Transverse colon (tissue), 4 donors: ENCODE measurements around the gene FAM89A. TPM values are rescaled to one million over a fixed set of nuclear protein-coding genes. Genes with fewer than 3 reads are reported as not detected.
A peak's percentile ranks its signal among the peaks of the same experiment; 100 is the strongest.
"Not testable (repeated sequence)": the region's sequence is repeated elsewhere in the genome, so short reads cannot be mapped to it uniquely, and the experiment has no call there.

Experiments
- DNase-seq: peaks from one replicate; pipeline ENCODE4 v3.0.0-alpha.2; 2019
- H3K27ac ChIP-seq, 4 donors: fragments of 200-600 bp; sonication (generic); 2 replicates each; pipeline ENCODE4 v1.5.1; 2016 to 2018; ENCODE audit warnings: inconsistent platforms in 4 of 4
- H3K27me3 ChIP-seq: fragments of 200-600 bp; sonication (generic); 2 replicates; pipeline ENCODE4 v1.5.1; 2017; ENCODE audit warnings: inconsistent platforms
- H3K36me3 ChIP-seq, 4 donors: fragments of 200-600 bp; sonication (generic); 2 replicates each; pipeline ENCODE4 v1.5.1; 2017 to 2019; ENCODE audit warnings: inconsistent platforms in 4 of 4
- H3K4me1 ChIP-seq, 4 donors: fragments of 200-600 bp; sonication (generic); 2 replicates each; pipeline ENCODE4 v1.5.1; 2017 to 2020; ENCODE audit warnings: inconsistent platforms in 4 of 4
- H3K4me3 ChIP-seq, 4 donors: fragments of 200-600 bp; sonication (generic); 1 replicate in 1 of 4; 2 replicates in 3 of 4; pipeline versions ENCODE4 v1.5.1 to v1.6.1; 2017 to 2019; ENCODE audit warnings: inconsistent platforms in 4 of 4
- H3K9me3 ChIP-seq, 2 donors: fragments of 200-600 bp; sonication (generic); 2 replicates each; pipeline ENCODE4 v1.5.1; 2017 to 2019; ENCODE audit warnings: inconsistent platforms in 2 of 2
- CTCF ChIP-seq, 5 experiments: fragments of 200-600 bp in 3 of 5; fragments of 450-650 bp in 2 of 5; sonication (generic) in 3 of 5; IDR thresholded peaks; 1 replicate in 2 of 5; 2 replicates in 3 of 5; pipeline ENCODE4 v1.5.1; 2016 to 2017; ENCODE audit warnings: antibody characterized with exemption in 5 of 5, inconsistent platforms in 3 of 5, mild to moderate bottlenecking in 2 of 5, moderate library complexity in 1 of 5
- EP300 ChIP-seq: sonication (generic); formaldehyde crosslinking; IDR thresholded peaks from one replicate; pipeline ENCODE4 v1.6.1; 2017; ENCODE audit warnings: antibody characterized with exemption, low read depth
- POLR2A ChIP-seq: fragments of 450-650 bp; IDR thresholded peaks from one replicate; pipeline ENCODE4 v1.6.1; 2016; ENCODE audit warnings: antibody characterized with exemption, mild to moderate bottlenecking, moderate library complexity
- POLR2AphosphoS5 ChIP-seq, 3 donors: sonication (generic); formaldehyde crosslinking; IDR thresholded peaks; one replicate each; pipeline ENCODE4 v1.6.1; 2016; ENCODE audit warnings: antibody characterized with exemption in 3 of 3
- WGBS, 2 donors: methylation state at CpG; one replicate each; pipeline ENCODE4 v1.1.5; 2018; ENCODE audit warnings: low coverage in 1 of 2; 5-methylcytosine and 5-hydroxymethylcytosine counted together
- in situ Hi-C, 4 donors: fragments of 200-750 bp; cut with MboI; loops; one replicate each; pipeline versions ENCODE4 v1.15.0 to v1.15.1; 2017; ENCODE audit warnings: low sequenced_read_pairs in 3 of 4, low pct_ligation_motif_present in 1 of 4, low pct_unique_long_range_greater_than_20kb in 1 of 4
- intact Hi-C: fragments of 100-400 bp; cut with DNase I; formaldehyde crosslinking; loops from one replicate; pipeline ENCODE4 v1.15.1; 2023; ENCODE audit warnings: low total_unique reads
- total RNA-seq, 4 donors: library from RNA; depleted of rRNA; stranded (reverse); fragments of >200 nt; gene quantifications; one replicate each; pipeline ENCODE4 v1.1.0, GENCODE V29; 2016

FAM89A gene
- total RNA-seq, 4 donors from 2014 or later = 3.3 to 10.7 (median 7.8) TPM

DNA sequence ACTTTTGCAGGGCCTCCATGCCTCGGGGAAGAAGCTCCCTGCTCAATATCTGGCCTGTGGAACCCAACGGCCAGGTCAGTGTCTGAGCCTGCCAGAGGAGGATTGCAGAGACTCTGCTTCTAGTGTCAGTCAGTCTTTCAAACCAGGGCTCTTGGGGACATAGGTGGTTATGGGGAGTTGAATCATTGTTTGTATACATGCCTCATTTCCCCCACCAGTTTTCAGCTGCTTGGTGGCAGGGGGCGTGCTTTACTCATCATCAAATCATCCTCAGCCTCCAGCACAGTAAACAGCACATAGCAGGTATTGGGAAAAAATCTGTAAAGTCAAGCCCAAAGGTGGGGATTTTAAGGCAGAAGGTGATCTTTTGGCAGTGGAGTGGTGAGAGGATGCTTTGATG is 17.4 kb upstream of the FAM89A start:
- Histone ChIP-seq H3K27me3 (no peaks in the 10 kb centered on the region), H3K4me3 (no peak overlapping the region), H3K9me3 (no peaks in the 10 kb centered on the region), H3K4me1 (peaks cover 0 to 14% (median 9%) of the 10 kb centered on the region in 4 donors), H3K36me3 (no peaks in the 10 kb centered on the region), H3K27ac (no peak overlapping the region)
- 68 to 100% methylated on average over 1 to 3 of the region's 3 CpGs for WGBS, 2 donors
- in situ Hi-C loops = no loop called here
- no peak for DNase-seq
- no peak for TF ChIP-seq POLR2A
- intact Hi-C loops = no loop called here

DNA sequence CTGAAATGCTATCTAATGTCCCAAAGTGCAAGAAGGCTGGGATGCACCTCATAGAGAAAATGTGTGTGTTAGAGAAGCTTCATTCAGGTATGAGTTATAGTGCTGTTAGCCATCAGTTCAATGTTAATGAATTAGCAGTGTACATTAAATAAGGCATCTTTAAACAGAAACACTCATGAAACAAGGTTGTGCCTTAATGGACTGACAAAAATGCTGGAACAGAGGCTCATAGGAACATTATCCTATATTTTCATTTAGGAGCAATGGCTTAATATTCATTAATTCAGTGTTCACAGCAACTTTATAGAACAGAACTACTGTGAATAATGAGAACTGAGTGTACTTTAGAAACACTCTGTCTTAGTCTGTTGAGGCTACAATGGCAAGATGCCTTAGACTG is 15.2 kb upstream of the FAM89A start:
- TF ChIP-seq CTCF (IDR thresholded peaks at IDR 0.05) = no peak
- TF ChIP-seq POLR2AphosphoS5 (IDR thresholded peaks at IDR 0.05) = no peak
- TF ChIP-seq POLR2A = no peak
- no peak for TF ChIP-seq EP300
- intact Hi-C loops (no loop called here), in situ Hi-C loops (no loop called here)
- H3K4me1 ChIP-seq = peaks cover 0 to 14% (median 9%) of the 10 kb centered on the region in 4 donors
- no peaks in the 10 kb centered on the region for H3K27me3 ChIP-seq
- no peak overlapping the region for H3K27ac ChIP-seq
- no peaks in the 10 kb centered on the region for H3K9me3 ChIP-seq
- no peak for DNase-seq
- no peak overlapping the region for H3K4me3 ChIP-seq
- H3K36me3 ChIP-seq = no peaks in the 10 kb centered on the region

GRCh38 chr1:231053493-231054162 is 13.6 kb upstream of the FAM89A start:
- Histone ChIP-seq H3K27me3 (no peaks in the 10 kb centered on the region), H3K27ac (peak overlapping the region in 1 of 4 donors; percentile 22), H3K9me3 (no peaks in the 10 kb centered on the region), H3K4me3 (peak overlapping the region in 1 of 4 donors; percentile 15), H3K4me1 (peaks cover 0 to 14% (median 9%) of the 10 kb centered on the region in 4 donors), H3K36me3 (no peaks in the 10 kb centered on the region)
- peak; percentile 33 for DNase-seq
- TF ChIP-seq POLR2AphosphoS5 (IDR thresholded peaks at IDR 0.05) = no peak
- no peak for TF ChIP-seq CTCF (IDR thresholded peaks at IDR 0.05)
- no peak for TF ChIP-seq POLR2A
- TF ChIP-seq EP300 = no peak
- intact Hi-C loops (no loop called here), in situ Hi-C loops (no loop called here)
- 0 to 7% methylated on average over 7 of the region's 7 CpGs for WGBS, 2 donors

- intact Hi-C loops (no loop called here), in situ Hi-C loops (no loop called here)
Observed at GRCh38 chr1:231052777-231053176, 12.7 kb upstream of the FAM89A start.

DNA sequence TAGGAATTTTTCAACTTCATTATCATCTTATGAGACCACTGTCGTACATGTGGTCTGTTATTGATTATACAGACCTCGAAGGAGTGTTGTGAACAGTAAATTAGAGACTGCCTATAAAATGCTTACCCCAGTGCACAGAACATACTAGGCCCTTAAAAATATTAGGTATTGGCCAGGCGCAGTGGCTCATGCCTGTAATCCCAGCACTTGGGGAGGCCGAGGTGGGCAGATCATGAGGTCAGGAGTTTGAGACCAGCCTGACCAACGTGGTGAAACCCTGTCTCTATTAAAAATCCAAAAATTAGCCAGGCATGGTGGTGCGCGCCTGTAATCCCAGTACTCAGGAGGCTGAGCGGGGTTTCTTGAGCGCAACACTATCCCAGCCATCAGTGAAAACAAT is 10.9 kb upstream of the FAM89A start:
- in situ Hi-C loops, H3K27ac ChIP-seq, H3K36me3 ChIP-seq, DNase-seq, intact Hi-C loops, H3K9me3 ChIP-seq, H3K4me3 ChIP-seq: not testable (repeated sequence)
- 77 to 93% methylated on average over 7 to 9 of the region's 9 CpGs for WGBS, 2 donors
- Histone ChIP-seq H3K4me1 (peaks cover 0 to 14% (median 9%) of the 10 kb centered on the region in 4 donors), H3K27me3 (peaks cover 13% of the 10 kb centered on the region)

More at GRCh38 chr1:231052777-231053176, 12.7 kb upstream of the FAM89A start:
- DNase-seq = no peak
- peaks cover 0 to 14% (median 9%) of the 10 kb centered on the region in 4 donors for H3K4me1 ChIP-seq
- WGBS, 2 donors = 93 to 95% methylated on average over 2 to 8 of the region's 8 CpGs
- no peak overlapping the region for H3K27ac ChIP-seq
- H3K9me3 ChIP-seq = no peaks in the 10 kb centered on the region
- H3K27me3 ChIP-seq = peaks cover 4% of the 10 kb centered on the region
- TF ChIP-seq EP300 = no peak
- no peak for TF ChIP-seq CTCF (IDR thresholded peaks at IDR 0.05)
- no peak for TF ChIP-seq POLR2A
- no peak for TF ChIP-seq POLR2AphosphoS5 (IDR thresholded peaks at IDR 0.05)
- no peak overlapping the region for H3K4me3 ChIP-seq
- no peaks in the 10 kb centered on the region for H3K36me3 ChIP-seq
